ENCODE measurements around the gene RBFOX2.

- no peak for TF ChIP-seq CTCF (IDR thresholded peaks at IDR 0.05 in 2 of 3, conservative IDR thresholded peaks at IDR 0.05 in 1 of 3; ENCODE audit: control insufficient read depth in 2 of 3, extremely low read depth in 1 of 3, insufficient read depth in 1 of 3, low read depth in 3 of 3, low read length in 3 of 3)
- TF ChIP-seq CHD4 (IDR thresholded peaks at IDR 0.05), result no peak
- TF ChIP-seq POLR2AphosphoS5 (IDR thresholded peaks at IDR 0.05; ENCODE audit: low read length), result no peak
- TF ChIP-seq PML (IDR thresholded peaks at IDR 0.05; ENCODE audit: low read length), result no peak
- TF ChIP-seq FOS (IDR thresholded peaks at IDR 0.05; ENCODE audit: borderline replicate concordance, extremely low read depth, insufficient read length), result no peak
- TF ChIP-seq RAD21 (IDR thresholded peaks at IDR 0.05; ENCODE audit: insufficient read depth, low read depth, low read length), result no peak
- no peak for TF ChIP-seq PBX3 (IDR thresholded peaks at IDR 0.05; ENCODE audit: insufficient replicate concordance, low read depth, low read length)
Observed at GRCh38 chr22:36002718-36003260, 25.8 kb downstream of the RBFOX2 start.

Measured in GM12878 (cell line).